ENCODE data around the gene SPEF2.
"Not testable (repeated sequence)": the region's sequence is repeated elsewhere in the genome, so short reads cannot be mapped to it uniquely, and the experiment has no call there.

- not testable (repeated sequence) for TF ChIP-seq SP1 (IDR thresholded peaks at IDR 0.05); CTCF (IDR thresholded peaks at IDR 0.05; ENCODE audit: low read depth, low read length, missing input control); MAX (IDR thresholded peaks at IDR 0.05); REST (IDR thresholded peaks at IDR 0.05); ATF3 (IDR thresholded peaks at IDR 0.05); JUND (IDR thresholded peaks at IDR 0.05); FOXA2 (IDR thresholded peaks at IDR 0.05); YY1 (IDR thresholded peaks at IDR 0.05); RAD21 (IDR thresholded peaks at IDR 0.05); TAF1 (conservative IDR thresholded peaks at IDR 0.05); EGR1 (IDR thresholded peaks at IDR 0.05; ENCODE audit: low read depth in 2 of 2); ZBTB33 (IDR thresholded peaks at IDR 0.05); GABPA (IDR thresholded peaks at IDR 0.05 in 1 of 2, conservative IDR thresholded peaks at IDR 0.05 in 1 of 2)
Observed at GRCh38 chr5:35672296-35672655, 54.6 kb downstream of the SPEF2 start.

Measured in liver (tissue), 3 donors.